HepG2 (cell line): ENCODE data around the gene C19orf85. TPM values are rescaled to one million over a fixed set of nuclear protein-coding genes. Genes with fewer than 3 reads are reported as not detected.

Source experiments
- ATAC-seq: fragments of 200-7000 bp; cut with Tn5 transposase; 3 replicates; pipeline ENCODE4 v1.9.1; 2020; ENCODE audit warnings: mild to moderate bottlenecking, moderate library complexity
- BruUV-seq: library from RNA; stranded (reverse); fragments of 400-500 nt; replicated peaks from 2 replicates; lab custom pipeline; 2021; lab: Mats Ljungman, UMichigan
- CTCF ChIA-PET: fragments of 300-600 bp; formaldehyde crosslinking; extraction: SDS; loops from one replicate; lab custom pipeline; 2021; ENCODE audit warnings: low total read pairs, inconsistent platforms, low intra/inter-chr PET ratio; lab: Yijun Ruan, JAX
- POLR2A ChIA-PET: fragments of 350-600 bp; sonication (Branson Sonifier 250); formaldehyde crosslinking; loops from one replicate; lab custom pipeline; 2020; ENCODE audit warnings: antibody characterized with exemption, inconsistent platforms; lab: Yijun Ruan, JAX
- DNase-seq: peaks from one replicate; pipeline ENCODE4 v3.0.0-alpha.2; 2015; ENCODE audit warnings: low spot score
- FAIRE-seq: peaks from 3 replicates; lab custom pipeline; 2011; peaks lifted over from hg19 to GRCh38; lab: Jason Lieb, UNC
- H2AFZ ChIP-seq: one replicate; pipeline ENCODE4 v1.6.1; 2011; ENCODE audit warnings: low read length, inconsistent platforms
- H3K27ac ChIP-seq: fragments of 300-600 bp; 3 replicates; pipeline ENCODE4 v1.8.0; 2011; ENCODE audit warnings: mixed run types, mild to moderate bottlenecking, mixed read lengths, low read length, inconsistent platforms; ENCODE audit not compliant: insufficient read depth; ENCODE audit errors: extremely low read length
- H3K27me3 ChIP-seq, 2 experiments: fragments of 200-600 bp in 1 of 2; 2 replicates in 1 of 2; 3 replicates in 1 of 2; pipeline versions ENCODE4 v1.6.0 to v1.8.0; 2011; ENCODE audit warnings: low read length in 2 of 2, mild to moderate bottlenecking in 2 of 2, moderate library complexity in 2 of 2, inconsistent platforms in 1 of 2; ENCODE audit not compliant: insufficient read depth in 2 of 2, control insufficient read depth in 1 of 2
- H3K36me3 ChIP-seq, 2 experiments: fragments of 200-600 bp in 1 of 2; replicated peaks in 1 of 2; 2 replicates in 1 of 2; 3 replicates in 1 of 2; pipeline versions ENCODE4 v1.5.1 to v1.8.0; 2011; ENCODE audit warnings: low read length in 2 of 2, inconsistent platforms in 1 of 2; ENCODE audit not compliant: insufficient read depth in 2 of 2, control insufficient read depth in 1 of 2
- H3K4me1 ChIP-seq: 2 replicates; pipeline ENCODE4 v1.5.1; 2012; ENCODE audit warnings: low read length, inconsistent platforms; ENCODE audit not compliant: insufficient read depth
- H3K4me2 ChIP-seq: 2 replicates; pipeline ENCODE4 v1.6.0; 2011; ENCODE audit warnings: low read depth, low read length, inconsistent platforms
- H3K4me3 ChIP-seq, 3 experiments: fragments of 200-600 bp in 1 of 3; sonication (generic), shearing (Covaris generic) in 1 of 3; replicated peaks in 1 of 3; 2 replicates each; pipeline ENCODE4 v1.5.1; 2011 to 2016; ENCODE audit warnings: low read length in 3 of 3, inconsistent platforms in 2 of 3, low read depth in 2 of 3, mild to moderate bottlenecking in 2 of 3, control low read depth in 1 of 3, mixed read lengths in 1 of 3; ENCODE audit not compliant: insufficient read depth in 1 of 3
- H3K79me2 ChIP-seq: one replicate; pipeline ENCODE4 v1.6.1; 2011; ENCODE audit warnings: low read length, inconsistent platforms; ENCODE audit not compliant: insufficient read depth
- H3K9ac ChIP-seq: 2 replicates; pipeline ENCODE4 v1.6.0; 2011; ENCODE audit warnings: mild to moderate bottlenecking, low read depth, low read length, inconsistent platforms; ENCODE audit not compliant: insufficient read depth
- H3K9me3 ChIP-seq: 2 replicates; pipeline ENCODE4 v1.5.1; 2012; ENCODE audit warnings: mild to moderate bottlenecking, low read length
- H4K20me1 ChIP-seq: 2 replicates; pipeline ENCODE4 v1.6.0; 2011; ENCODE audit warnings: inconsistent platforms, mild to moderate bottlenecking, low read length, moderate library complexity; ENCODE audit not compliant: insufficient read depth
- AKAP8 ChIP-seq: sonication (generic); formaldehyde crosslinking; IDR thresholded peaks from 2 replicates; pipeline ENCODE4 v1.5.1; 2020; ENCODE audit warnings: mild to moderate bottlenecking, missing genetic modification reagents
- ATF7-NPFF ChIP-seq: sonication (generic); formaldehyde crosslinking; IDR thresholded peaks from 2 replicates; pipeline ENCODE4 v1.8.1; 2023; ENCODE audit warnings: mild to moderate bottlenecking, low read depth, missing genetic modification reagents, moderate library complexity
- BCL6 ChIP-seq: IDR thresholded peaks from 2 replicates; pipeline ENCODE4 v1.6.1; 2016; ENCODE audit warnings: missing genetic modification reagents, missing compliant biosample characterization
- BCLAF1 ChIP-seq: fragments of 450-650 bp; IDR thresholded peaks from 2 replicates; pipeline ENCODE4 v1.6.1; 2017; ENCODE audit warnings: mild to moderate bottlenecking
- HIC2 ChIP-seq: sonication (generic); formaldehyde crosslinking; IDR thresholded peaks from 2 replicates; pipeline ENCODE4 v1.9.0; 2022; ENCODE audit warnings: low read depth, missing genetic modification reagents
- HNRNPK ChIP-seq: fragments of 200-400 bp; formaldehyde crosslinking; IDR thresholded peaks from 2 replicates; pipeline ENCODE4 v1.6.1; 2018; ENCODE audit warnings: low read length, low read depth, moderate library complexity, mild to moderate bottlenecking; ENCODE audit not compliant: poor library complexity, severe bottlenecking
- POLR2A ChIP-seq, 2 experiments: IDR thresholded peaks; 2 replicates each; pipeline ENCODE4 v1.6.1; 2011; ENCODE audit warnings: low read depth in 2 of 2, low read length in 2 of 2, mild to moderate bottlenecking in 1 of 2, moderate library complexity in 1 of 2; ENCODE audit not compliant: insufficient read depth in 1 of 2
- RARG ChIP-seq: sonication (generic); formaldehyde crosslinking; IDR thresholded peaks from 2 replicates; pipeline ENCODE4 v1.4.0; 2020; ENCODE audit warnings: low read depth, mild to moderate bottlenecking, missing genetic modification reagents
- REL ChIP-seq: sonication (generic); formaldehyde crosslinking; conservative IDR thresholded peaks from 2 replicates; pipeline ENCODE4 v1.8.0; 2022; ENCODE audit warnings: mild to moderate bottlenecking, missing genetic modification reagents, moderate library complexity
- TOE1 ChIP-seq: sonication (generic); formaldehyde crosslinking; IDR thresholded peaks from 2 replicates; pipeline ENCODE4 v1.4.0; 2020; ENCODE audit warnings: mild to moderate bottlenecking, missing genetic modification reagents
- ZEB1 ChIP-seq: IDR thresholded peaks from 2 replicates; pipeline ENCODE4 v1.6.1; 2012; ENCODE audit warnings: mild to moderate bottlenecking, low read depth, inconsistent platforms; ENCODE audit not compliant: insufficient replicate concordance
- ZNF660 ChIP-seq: sonication (generic); formaldehyde crosslinking; IDR thresholded peaks from 2 replicates; pipeline ENCODE4 v1.5.1; 2020; ENCODE audit warnings: mild to moderate bottlenecking, low read depth, missing genetic modification reagents, borderline replicate concordance
- ZNF672 ChIP-seq: sonication (generic); formaldehyde crosslinking; IDR thresholded peaks from 2 replicates; pipeline ENCODE4 v1.8.1; 2022; ENCODE audit warnings: missing genetic modification reagents
- WGBS: methylation state at CpG from one replicate; pipeline ENCODE4 v1.1.6; 2017; ENCODE audit warnings: low lambda C conversion rate; 5-methylcytosine and 5-hydroxymethylcytosine counted together
- in situ Hi-C: cut with HindIII; loops from 2 replicates; pipeline ENCODE4 v1.10.0; 2017; ENCODE audit warnings: low pct_unique_long_range_greater_than_20kb; ENCODE audit not compliant: extremely low pct_ligation_motif_present
- intact Hi-C: fragments of 100-400 bp; cut with micrococcal nuclease; formaldehyde crosslinking; loops from one replicate; pipeline ENCODE4 v1.10.0; 2022; ENCODE audit not compliant: unreplicated experiment
- polyA plus RNA-seq, 8 experiments: library from polyadenylated mRNA; depleted of rRNA in 3 of 8; stranded (reverse) in 7 of 8; unstranded in 1 of 8; fragments of >200 nt; fragmentation: Illumina TruSeq in 4 of 8; extraction: Trizol in 4 of 8; gene quantifications; 2 replicates each; pipeline versions ENCODE4 v1.2.1 to v1.2.3, GENCODE V29; 2011 to 2016; ENCODE audit warnings: low read depth in 4 of 8, missing spikeins in 1 of 8, mixed read lengths in 1 of 8; ENCODE audit not compliant: insufficient read depth in 1 of 8
- total RNA-seq, 5 experiments: library from RNA; depleted of rRNA; stranded (reverse); fragments of >200 nt; fragmentation: Illumina TruSeq; extraction: Trizol; gene quantifications; 2 replicates each; pipeline ENCODE4 v1.2.3, GENCODE V29; 2016; ENCODE audit warnings: low read depth in 1 of 5

The C19orf85 gene
- total and polyA plus RNA-seq, 2 of the 13 experiments (the other 11 are each of a cell fraction or from before 2014, with no cell fraction given), result not detected

- intact Hi-C loops, result no loop called here
- Histone ChIP-seq H3K27ac (no peak overlapping the region), H3K79me2 (no peaks in the 10 kb centered on the region), H3K4me2 (no peak overlapping the region)
- no peak for ATAC-seq
- POLR2A ChIA-PET, result no interaction called here
- BruUV-seq, result no TSS peak
- CTCF ChIA-PET, result no interaction called here
- no peak for TF ChIP-seq POLR2A (IDR thresholded peaks at IDR 0.05; ENCODE audit: insufficient read depth in 1 of 2, low read depth in 2 of 2, low read length in 2 of 2)
- no peak for TF ChIP-seq HNRNPK
- TF ChIP-seq BCLAF1, result no peak
- no peak for TF ChIP-seq AKAP8 (CRISPR knock-in tag)
- no peak for TF ChIP-seq BCL6
- no peak for TF ChIP-seq ZNF660 (CRISPR knock-in tag)
- TF ChIP-seq ZEB1, result no peak
- TF ChIP-seq RARG (CRISPR knock-in tag), result no peak
- TF ChIP-seq ZNF672 (CRISPR knock-in tag), result no peak
- no peak for TF ChIP-seq REL (CRISPR knock-in tag)
- no peak for TF ChIP-seq HIC2
- no peak for TF ChIP-seq ATF7-NPFF (CRISPR knock-in tag)
- no peak for TF ChIP-seq TOE1 (CRISPR knock-in tag)
- TF ChIP-seq, all 625 proteins: peak for 0
- Histone ChIP-seq H3K4me3 (no peak overlapping the region), H2AFZ (no peak overlapping the region), H3K9ac (no peak overlapping the region), H3K36me3 (no peaks in the 10 kb centered on the region), H4K20me1 (no peaks in the 10 kb centered on the region), H3K9me3 (no peaks in the 10 kb centered on the region), H3K27me3 (no peaks in the 10 kb centered on the region; a peak in 1 of 5 replicates), H3K4me1 (peaks cover 59% of the 10 kb centered on the region)
- FAIRE-seq, result no peak
- no peak for DNase-seq
- in situ Hi-C loops, result no loop called here
- 83% methylated on average over 13 of the region's 13 CpGs for WGBS
These were observed 6.7 kb upstream of the C19orf85 start for GRCh38 chr19:55471266-55471665.
